Spleen (tissue), 11 donors: ENCODE results near the gene FH. TPM values are rescaled to one million over a fixed set of nuclear protein-coding genes. Genes with fewer than 3 reads are reported as not detected.

Source experiments
- DNase-seq: peaks from one replicate; pipeline ENCODE4 v3.0.0-alpha.2; 2020
- H3K27ac ChIP-seq, 8 donors: fragments of 200-600 bp; sonication (generic) in 7 of 8; 1 replicate in 4 of 8; 2 replicates in 4 of 8; pipeline versions ENCODE4 v1.5.0 to v1.8.0; 2016 to 2021; ENCODE audit warnings: inconsistent platforms in 4 of 8, mild to moderate bottlenecking in 4 of 8, moderate library complexity in 1 of 8
- H3K27me3 ChIP-seq, 7 donors: fragments of 200-600 bp; sonication (generic) in 6 of 7; replicated peaks in 1 of 7; 1 replicate in 4 of 7; 2 replicates in 3 of 7; pipeline versions ENCODE4 v1.5.0 to v1.8.0; 2016 to 2021; ENCODE audit warnings: inconsistent platforms in 3 of 7, mild to moderate bottlenecking in 1 of 7
- H3K36me3 ChIP-seq, 6 donors: fragments of 200-600 bp; sonication (generic) in 5 of 6; 1 replicate in 4 of 6; 2 replicates in 2 of 6; pipeline versions ENCODE4 v1.5.0 to v1.8.0; 2016 to 2021; ENCODE audit warnings: inconsistent platforms in 2 of 6
- H3K4me1 ChIP-seq, 6 donors: fragments of 200-600 bp; sonication (generic) in 5 of 6; 1 replicate in 3 of 6; 2 replicates in 3 of 6; pipeline versions ENCODE4 v1.5.0 to v1.8.0; 2016 to 2021; ENCODE audit warnings: inconsistent platforms in 3 of 6
- H3K4me3 ChIP-seq, 8 donors: fragments of 200-600 bp; sonication (generic) in 7 of 8; 1 replicate in 4 of 8; 2 replicates in 4 of 8; pipeline versions ENCODE4 v1.5.0 to v1.8.0; 2016 to 2021; ENCODE audit warnings: inconsistent platforms in 4 of 8, mild to moderate bottlenecking in 4 of 8, moderate library complexity in 2 of 8
- H3K9me3 ChIP-seq, 8 donors: fragments of 200-600 bp; sonication (generic) in 7 of 8; 1 replicate in 4 of 8; 2 replicates in 4 of 8; pipeline versions ENCODE4 v1.5.0 to v1.8.0; 2016 to 2021; ENCODE audit warnings: inconsistent platforms in 4 of 8
- CTCF ChIP-seq, 11 experiments: fragments of 200-600 bp in 7 of 11; fragments of 450-650 bp in 4 of 11; sonication (generic) in 4 of 11; IDR thresholded peaks in 8 of 11; conservative IDR thresholded peaks in 3 of 11; 1 replicate in 7 of 11; 2 replicates in 4 of 11; pipeline versions ENCODE4 v1.4.0 to v1.8.0; 2016 to 2021; ENCODE audit warnings: antibody characterized with exemption in 11 of 11, inconsistent platforms in 4 of 11, mild to moderate bottlenecking in 1 of 11
- POLR2A ChIP-seq, 3 donors: fragments of 450-650 bp; IDR thresholded peaks; one replicate each; pipeline ENCODE4 v1.5.1; 2017; ENCODE audit warnings: antibody characterized with exemption in 3 of 3, mild to moderate bottlenecking in 1 of 3
- POLR2AphosphoS5 ChIP-seq, 3 donors: sonication (generic); formaldehyde crosslinking; IDR thresholded peaks; one replicate each; pipeline ENCODE4 v1.5.1; 2017; ENCODE audit warnings: antibody characterized with exemption in 3 of 3
- WGBS, 5 donors: extraction: QIAGEN DNeasy Blood & Tissue Kit in 3 of 5; methylation state at CpG; one replicate each; pipeline versions ENCODE4 v1.1.5 to v1.1.7; 2013 to 2018; 5-methylcytosine and 5-hydroxymethylcytosine counted together
- intact Hi-C: fragments of 100-400 bp; cut with DNase I; formaldehyde crosslinking; loops from one replicate; pipeline ENCODE4 v1.15.0; 2023; ENCODE audit warnings: low total_unique reads
- polyA plus RNA-seq, 3 donors: library from polyadenylated mRNA; stranded (reverse); fragments of 200-250 nt; gene quantifications; one replicate each; pipeline ENCODE4 v1.2.1, GENCODE V29; 2013
- total RNA-seq, 7 donors: library from RNA; depleted of rRNA in 3 of 7; stranded (reverse); fragments of >200 nt in 3 of 7; fragmentation: NEBNext Ultra II Directional in 4 of 7; extraction: Animal tissue kit (Norgen Biotek cat#: 25700) in 4 of 7; gene quantifications; one replicate each; pipeline versions ENCODE4 v1.1.0 to v1.2.1, GENCODE V29; 2016 to 2021
- donor health status: healthy with polysubstance abuse.
- donor health status: DM: no; HTN: no; CAD: no; lungs with moderate emphysema.
- donor health status: DM: no; HTN: no; CAD: no.
- donor health status: Bipolar disorder and iron deficiency.
- donor health status: healthy.
- donor health status: DM: no; HTN: no; CAD: no.
- donor health status: DM: yes; HTN: yes; CAD: no.

The FH gene
- total and polyA plus RNA-seq, 10 donors: 24.4 to 49.5 (median 34.5) TPM

GRCh38 chr1:241503444-241503843 lies 16.1 kb downstream of the FH start:
- TF ChIP-seq POLR2AphosphoS5 (IDR thresholded peaks at IDR 0.05) (no peak), CTCF (IDR thresholded peaks at IDR 0.05 in 8 of 11, conservative IDR thresholded peaks at IDR 0.05 in 3 of 11) (no peak), POLR2A (IDR thresholded peaks at IDR 0.05) (no peak)
- 94 to 99% (median 97%) methylated on average over 6 of the region's 6 CpGs for WGBS, 5 donors
- Histone ChIP-seq H3K27me3 (no peaks in the 10 kb centered on the region), H3K4me3 (no peak overlapping the region), H3K9me3 (no peaks in the 10 kb centered on the region), H3K36me3 (peaks cover 8 to 99% (median 73%) of the 10 kb centered on the region in 6 donors), H3K27ac (no peak overlapping the region), H3K4me1 (no peaks in the 10 kb centered on the region)
- intact Hi-C loops: no loop called here
- DNase-seq: no peak

GRCh38 chr1:241499910-241500309 lies 19.6 kb downstream of the FH start:
- TF ChIP-seq POLR2AphosphoS5 (IDR thresholded peaks at IDR 0.05) (no peak), CTCF (IDR thresholded peaks at IDR 0.05 in 8 of 11, conservative IDR thresholded peaks at IDR 0.05 in 3 of 11) (no peak), POLR2A (IDR thresholded peaks at IDR 0.05) (no peak)
- no peak for DNase-seq
- WGBS, 5 donors: 73 to 95% (median 89%) methylated on average over 2 of the region's 2 CpGs
- Histone ChIP-seq H3K36me3 (peaks cover 8 to 99% (median 72%) of the 10 kb centered on the region in 6 donors), H3K4me1 (no peaks in the 10 kb centered on the region), H3K27me3 (no peaks in the 10 kb centered on the region), H3K4me3 (no peak overlapping the region), H3K27ac (no peak overlapping the region), H3K9me3 (no peaks in the 10 kb centered on the region)
- intact Hi-C loops: no loop called here

GRCh38 chr1:241495741-241496140 lies 23.8 kb downstream of the FH start:
- intact Hi-C loops: no loop called here
- TF ChIP-seq POLR2AphosphoS5 (IDR thresholded peaks at IDR 0.05): no peak
- TF ChIP-seq POLR2A (IDR thresholded peaks at IDR 0.05): no peak
- no peak for TF ChIP-seq CTCF (IDR thresholded peaks at IDR 0.05 in 8 of 11, conservative IDR thresholded peaks at IDR 0.05 in 3 of 11)
- H3K36me3 ChIP-seq: peaks cover 5 to 75% (median 42%) of the 10 kb centered on the region in 6 donors
- H3K4me3 ChIP-seq: no peak overlapping the region
- H3K9me3 ChIP-seq: no peaks in the 10 kb centered on the region
- no peaks in the 10 kb centered on the region for H3K27me3 ChIP-seq
- no peak for DNase-seq
- no peak overlapping the region for H3K27ac ChIP-seq
- 94 to 99% (median 95%) methylated on average over 5 of the region's 5 CpGs for WGBS, 5 donors
- H3K4me1 ChIP-seq: no peaks in the 10 kb centered on the region

GRCh38 chr1:241488739-241489138 lies 30.8 kb downstream of the FH start:
- intact Hi-C loops: no loop called here
- TF ChIP-seq POLR2AphosphoS5 (IDR thresholded peaks at IDR 0.05) (no peak), POLR2A (IDR thresholded peaks at IDR 0.05) (no peak), CTCF (IDR thresholded peaks at IDR 0.05 in 8 of 11, conservative IDR thresholded peaks at IDR 0.05 in 3 of 11) (no peak)
- H3K27ac ChIP-seq: no peak overlapping the region
- no peaks in the 10 kb centered on the region for H3K27me3 ChIP-seq
- H3K4me3 ChIP-seq: no peak overlapping the region
- WGBS, 5 donors: 84 to 98% (median 92%) methylated on average over 1 of the region's 1 CpG
- no peaks in the 10 kb centered on the region for H3K4me1 ChIP-seq
- no peaks in the 10 kb centered on the region for H3K9me3 ChIP-seq
- no peak for DNase-seq
- H3K36me3 ChIP-seq: peaks cover 0 to 6% (median 1%) of the 10 kb centered on the region in 6 donors
